ENCODE measurements around the gene CFAP99.

DNA sequence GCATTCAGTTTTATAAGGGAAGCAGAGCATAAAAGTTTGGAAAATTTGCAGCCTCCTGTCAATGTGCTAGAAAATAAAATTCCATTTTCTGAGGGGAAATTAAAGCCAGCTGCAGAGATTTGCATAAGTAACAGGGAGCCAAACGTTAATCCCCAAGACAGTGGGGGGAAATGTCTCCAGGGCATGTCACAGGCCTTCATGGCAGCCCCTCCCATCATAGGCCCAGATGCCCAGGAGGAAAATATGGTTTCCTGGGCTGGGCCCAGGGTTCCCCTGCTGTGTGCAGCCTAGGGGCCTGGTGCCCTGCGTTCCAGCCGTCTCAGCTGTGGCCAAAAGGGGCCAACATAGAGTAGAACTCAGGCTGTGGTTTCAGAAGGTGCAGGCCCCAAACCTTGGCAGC lies 59.5 kb downstream of the CFAP99 start:
- TF ChIP-seq EZH2 (IDR thresholded peaks at IDR 0.05; ENCODE audit: borderline replicate concordance, low read depth, low read length) (no peak), HMG20A (CRISPR knock-in tag; conservative IDR thresholded peaks at IDR 0.05) (no peak), KDM1A (IDR thresholded peaks at IDR 0.05) (no peak), POLR2AphosphoS5 (IDR thresholded peaks at IDR 0.05; ENCODE audit: control insufficient read depth, insufficient read depth, low read depth, low read length) (no peak), CCAR2 (IDR thresholded peaks at IDR 0.05; ENCODE audit: low read depth, low read length) (no peak), SP1 (CRISPR knock-in tag; IDR thresholded peaks at IDR 0.05) (no peak), ETV6 (IDR thresholded peaks at IDR 0.05; ENCODE audit: borderline replicate concordance in 1 of 2, low read depth in 2 of 2, low read length in 1 of 2) (no peak), ETV6 (CRISPR knock-in tag; IDR thresholded peaks at IDR 0.05; ENCODE audit: borderline replicate concordance) (no peak)
- TF ChIP-seq, protein P1, sequence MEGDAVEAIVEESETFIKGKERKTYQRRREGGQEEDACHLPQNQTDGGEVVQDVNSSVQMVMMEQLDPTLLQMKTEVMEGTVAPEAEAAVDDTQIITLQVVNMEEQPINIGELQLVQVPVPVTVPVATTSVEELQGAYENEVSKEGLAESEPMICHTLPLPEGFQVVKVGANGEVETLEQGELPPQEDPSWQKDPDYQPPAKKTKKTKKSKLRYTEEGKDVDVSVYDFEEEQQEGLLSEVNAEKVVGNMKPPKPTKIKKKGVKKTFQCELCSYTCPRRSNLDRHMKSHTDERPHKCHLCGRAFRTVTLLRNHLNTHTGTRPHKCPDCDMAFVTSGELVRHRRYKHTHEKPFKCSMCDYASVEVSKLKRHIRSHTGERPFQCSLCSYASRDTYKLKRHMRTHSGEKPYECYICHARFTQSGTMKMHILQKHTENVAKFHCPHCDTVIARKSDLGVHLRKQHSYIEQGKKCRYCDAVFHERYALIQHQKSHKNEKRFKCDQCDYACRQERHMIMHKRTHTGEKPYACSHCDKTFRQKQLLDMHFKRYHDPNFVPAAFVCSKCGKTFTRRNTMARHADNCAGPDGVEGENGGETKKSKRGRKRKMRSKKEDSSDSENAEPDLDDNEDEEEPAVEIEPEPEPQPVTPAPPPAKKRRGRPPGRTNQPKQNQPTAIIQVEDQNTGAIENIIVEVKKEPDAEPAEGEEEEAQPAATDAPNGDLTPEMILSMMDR (IDR thresholded peaks at IDR 0.05 in 2 of 3, conservative IDR thresholded peaks at IDR 0.05 in 1 of 3; ENCODE audit: insufficient read depth in 2 of 3, low read depth in 1 of 3, low read length in 3 of 3) = no peak
- TF ChIP-seq, protein P2, sequence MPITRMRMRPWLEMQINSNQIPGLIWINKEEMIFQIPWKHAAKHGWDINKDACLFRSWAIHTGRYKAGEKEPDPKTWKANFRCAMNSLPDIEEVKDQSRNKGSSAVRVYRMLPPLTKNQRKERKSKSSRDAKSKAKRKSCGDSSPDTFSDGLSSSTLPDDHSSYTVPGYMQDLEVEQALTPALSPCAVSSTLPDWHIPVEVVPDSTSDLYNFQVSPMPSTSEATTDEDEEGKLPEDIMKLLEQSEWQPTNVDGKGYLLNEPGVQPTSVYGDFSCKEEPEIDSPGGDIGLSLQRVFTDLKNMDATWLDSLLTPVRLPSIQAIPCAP (CRISPR knock-in tag; IDR thresholded peaks at IDR 0.05; ENCODE audit: borderline replicate concordance) = no peak
- TF ChIP-seq, protein P3, sequence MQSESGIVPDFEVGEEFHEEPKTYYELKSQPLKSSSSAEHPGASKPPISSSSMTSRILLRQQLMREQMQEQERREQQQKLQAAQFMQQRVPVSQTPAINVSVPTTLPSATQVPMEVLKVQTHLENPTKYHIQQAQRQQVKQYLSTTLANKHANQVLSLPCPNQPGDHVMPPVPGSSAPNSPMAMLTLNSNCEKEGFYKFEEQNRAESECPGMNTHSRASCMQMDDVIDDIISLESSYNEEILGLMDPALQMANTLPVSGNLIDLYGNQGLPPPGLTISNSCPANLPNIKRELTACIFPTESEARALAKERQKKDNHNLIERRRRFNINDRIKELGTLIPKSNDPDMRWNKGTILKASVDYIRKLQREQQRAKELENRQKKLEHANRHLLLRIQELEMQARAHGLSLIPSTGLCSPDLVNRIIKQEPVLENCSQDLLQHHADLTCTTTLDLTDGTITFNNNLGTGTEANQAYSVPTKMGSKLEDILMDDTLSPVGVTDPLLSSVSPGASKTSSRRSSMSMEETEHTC (IDR thresholded peaks at IDR 0.05) = no peak

Measured in K562 (cell line).